Measurements from ENCODE around the gene TTLL10. TPM values are rescaled to one million over a fixed set of nuclear protein-coding genes. Genes with fewer than 3 reads are reported as not detected.

Gene TTLL10
- polyA plus RNA-seq, 2 of the 4 experiments (the other 2 are of a cell fraction), result not detected

- ATAC-seq, result no peak
- TF ChIP-seq RFX5 (IDR thresholded peaks at IDR 0.05), result no peak
- no peak for TF ChIP-seq HMGXB4 (CRISPR knock-in tag; IDR thresholded peaks at IDR 0.05; ENCODE audit: borderline replicate concordance)
- TF ChIP-seq ESRRA (IDR thresholded peaks at IDR 0.05; ENCODE audit: borderline replicate concordance, low read length), result no peak
- TF ChIP-seq FOSL2 (IDR thresholded peaks at IDR 0.05), result no peak
- TF ChIP-seq FOSL2 (CRISPR knock-in tag; IDR thresholded peaks at IDR 0.05), result no peak
- no peak for TF ChIP-seq FOXS1 (CRISPR knock-in tag; IDR thresholded peaks at IDR 0.05)
- TF ChIP-seq HES2 (IDR thresholded peaks at IDR 0.05), result no peak
- no peak for TF ChIP-seq RNF2 (IDR thresholded peaks at IDR 0.05; ENCODE audit: borderline replicate concordance, low read depth)
- TF ChIP-seq NR3C1 (IDR thresholded peaks at IDR 0.05), result no peak
- POLR2A ChIA-PET, result no interaction called here
These were observed 30.1 kb downstream of the TTLL10 start for GRCh38 chr1:1203561-1204424.

DNA sequence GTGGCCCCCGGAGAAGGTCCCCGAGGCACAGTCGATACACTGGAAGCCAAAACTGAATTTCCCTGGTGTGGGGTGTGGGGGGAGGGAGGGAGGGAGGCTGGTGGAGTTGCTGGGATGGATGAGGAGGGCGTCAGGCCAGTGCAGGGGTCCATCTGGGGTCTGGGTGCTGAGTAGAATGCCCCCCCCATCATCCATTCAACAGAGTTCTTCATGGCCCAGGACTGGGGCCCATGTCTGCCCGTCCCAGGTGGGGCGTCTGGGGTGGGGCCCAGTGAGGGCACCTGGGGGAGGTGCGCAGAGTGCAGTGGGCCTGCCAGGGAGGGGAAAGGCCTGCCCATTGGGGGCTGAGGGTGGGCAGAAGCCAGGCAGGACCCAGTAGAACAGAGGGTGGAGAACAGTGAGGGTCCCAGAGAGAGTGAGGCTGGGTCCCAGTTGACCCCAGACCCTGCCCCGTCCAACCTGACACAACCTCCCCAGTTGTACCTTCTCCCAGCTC lies 30.8 kb downstream of the TTLL10 start:
- FAIRE-seq, result no peak
- WGBS (ENCODE audit: missing lambda C conversion rate), result no CpG with 5 or more reads among the region's 8 CpGs
- H3K9me3 ChIP-seq, result no peaks in the 10 kb centered on the region
- peaks cover 3% of the 10 kb centered on the region; the same call in 1 of the 3 replicates for H3K4me1 ChIP-seq
- DNase-seq (ENCODE audit: low read depth in 1 of 2, low spot score in 1 of 2), result no peak
- POLR2A ChIA-PET, result no interaction called here
- no peak overlapping the region for H3K4me3 ChIP-seq
- no peak overlapping the region for H3K4me2 ChIP-seq
- TF ChIP-seq NFE2L2 (conservative IDR thresholded peaks at IDR 0.05; ENCODE audit: low read length), result no peak
- TF ChIP-seq HOXB13 (CRISPR knock-in tag; IDR thresholded peaks at IDR 0.05; ENCODE audit: low read depth), result no peak
- no peak for TF ChIP-seq PHF8 (IDR thresholded peaks at IDR 0.05; ENCODE audit: borderline replicate concordance, low read depth)
- TF ChIP-seq GATA3 (IDR thresholded peaks at IDR 0.05; ENCODE audit: borderline replicate concordance), result no peak
- no peak for TF ChIP-seq EP300 (IDR thresholded peaks at IDR 0.05)
- no peak for TF ChIP-seq TP53 (CRISPR knock-in tag; IDR thresholded peaks at IDR 0.05)
- TF ChIP-seq CBX2 (IDR thresholded peaks at IDR 0.05; ENCODE audit: borderline replicate concordance, low read depth), result no peak
- no peak for TF ChIP-seq E2F6 (IDR thresholded peaks at IDR 0.05; ENCODE audit: borderline replicate concordance, low read depth)
- no peak for TF ChIP-seq CHD2 (IDR thresholded peaks at IDR 0.05; ENCODE audit: low read length, partially characterized antibody)
- no peak for TF ChIP-seq FOSL2 (IDR thresholded peaks at IDR 0.05)
- TF ChIP-seq FOSL2 (CRISPR knock-in tag; IDR thresholded peaks at IDR 0.05), result no peak
- TF ChIP-seq USF2 (IDR thresholded peaks at IDR 0.05), result no peak
- TF ChIP-seq HDAC2 (IDR thresholded peaks at IDR 0.05), result no peak
- TF ChIP-seq, protein P1, sequence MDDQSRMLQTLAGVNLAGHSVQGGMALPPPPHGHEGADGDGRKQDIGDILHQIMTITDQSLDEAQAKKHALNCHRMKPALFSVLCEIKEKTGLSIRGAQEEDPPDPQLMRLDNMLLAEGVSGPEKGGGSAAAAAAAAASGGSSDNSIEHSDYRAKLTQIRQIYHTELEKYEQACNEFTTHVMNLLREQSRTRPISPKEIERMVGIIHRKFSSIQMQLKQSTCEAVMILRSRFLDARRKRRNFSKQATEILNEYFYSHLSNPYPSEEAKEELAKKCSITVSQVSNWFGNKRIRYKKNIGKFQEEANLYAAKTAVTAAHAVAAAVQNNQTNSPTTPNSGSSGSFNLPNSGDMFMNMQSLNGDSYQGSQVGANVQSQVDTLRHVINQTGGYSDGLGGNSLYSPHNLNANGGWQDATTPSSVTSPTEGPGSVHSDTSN (IDR thresholded peaks at IDR 0.05), result no peak
- CTCF ChIA-PET, result interaction anchor here (1.2 kb wide), 1 partner anchor 13 kb away, joined by 3 read pairs; no protein-coding TSS in a partner anchor
- no peak overlapping the region for H3K27ac ChIP-seq
- no peak for ATAC-seq

More at GRCh38 chr1:1203561-1204424, 30.1 kb downstream of the TTLL10 start:
- FAIRE-seq (no peak), DNase-seq (ENCODE audit: low read depth in 1 of 2, low spot score in 1 of 2) (no peak)
- 80% methylated on average over 13 of the region's 49 CpGs for WGBS (ENCODE audit: missing lambda C conversion rate)
- H3K4me1 ChIP-seq, result peaks cover 3% of the 10 kb centered on the region; the same call in 1 of the 3 replicates
- H3K9me3 ChIP-seq, result no peaks in the 10 kb centered on the region
- H3K4me2 ChIP-seq, result no peak overlapping the region
- no peak overlapping the region for H3K27ac ChIP-seq
- CTCF ChIA-PET, result no interaction called here
- no peak overlapping the region for H3K4me3 ChIP-seq
